Skeletal muscle cell (primary cell): ENCODE measurements around the gene MAN1A1.
"Not testable (repeated sequence)": the region's sequence is repeated elsewhere in the genome, so short reads cannot be mapped to it uniquely, and the experiment has no call there.

Experiments
- DNase-seq: peaks from one replicate; pipeline ENCODE4 v3.0.0-alpha.2; 2010; ENCODE audit warnings: low read depth
- H3K4me3 ChIP-seq: 2 replicates; pipeline ENCODE4 v1.5.1; 2011; ENCODE audit warnings: low read depth, mild to moderate bottlenecking, control low read depth, low read length, moderate library complexity

Gene MAN1A1

GRCh38 chr6:119166024-119166784, 183.4 kb downstream of the MAN1A1 start:
- no peak overlapping the region for H3K4me3 ChIP-seq
- no peak for DNase-seq

- no peak for DNase-seq
Measured at GRCh38 chr6:119163006-119163405, 186.6 kb downstream of the MAN1A1 start.

GRCh38 chr6:119162134-119162775, 187.3 kb downstream of the MAN1A1 start:
- DNase-seq: no peak
- no peak overlapping the region for H3K4me3 ChIP-seq

More at GRCh38 chr6:119163006-119163405, 186.6 kb downstream of the MAN1A1 start:
- no peak overlapping the region for H3K4me3 ChIP-seq

GRCh38 chr6:119161438-119161837, 188.1 kb downstream of the MAN1A1 start:
- DNase-seq: peak; percentile 53
- no peak overlapping the region for H3K4me3 ChIP-seq

- DNase-seq: no peak
- no peak overlapping the region for H3K4me3 ChIP-seq
Measured at GRCh38 chr6:119160911-119161310, 188.7 kb downstream of the MAN1A1 start.

GRCh38 chr6:119158057-119158848, 191.3 kb downstream of the MAN1A1 start:
- peak; percentile 88 for DNase-seq
- no peak overlapping the region for H3K4me3 ChIP-seq

GRCh38 chr6:119157506-119157815, 192.1 kb downstream of the MAN1A1 start:
- no peak overlapping the region for H3K4me3 ChIP-seq
- no peak for DNase-seq

GRCh38 chr6:119156757-119157505, 192.6 kb downstream of the MAN1A1 start:
- no peak overlapping the region for H3K4me3 ChIP-seq
- no peak for DNase-seq

GRCh38 chr6:119156082-119156481, 193.5 kb downstream of the MAN1A1 start:
- not testable (repeated sequence) for H3K4me3 ChIP-seq, DNase-seq

GRCh38 chr6:119152187-119152586, 197.4 kb downstream of the MAN1A1 start:
- DNase-seq: no peak
- no peak overlapping the region for H3K4me3 ChIP-seq

GRCh38 chr6:119148825-119149525, 200.6 kb downstream of the MAN1A1 start:
- H3K4me3 ChIP-seq: no peak overlapping the region
- DNase-seq: no peak

GRCh38 chr6:119148098-119148824, 201.3 kb downstream of the MAN1A1 start:
- no peak overlapping the region for H3K4me3 ChIP-seq
- peak; percentile 74 for DNase-seq

GRCh38 chr6:119147101-119148053, 202.2 kb downstream of the MAN1A1 start:
- H3K4me3 ChIP-seq: no peak overlapping the region
- DNase-seq: peak; percentile 98

GRCh38 chr6:119145111-119145510, 204.4 kb downstream of the MAN1A1 start:
- no peak overlapping the region for H3K4me3 ChIP-seq
- DNase-seq: no peak

- DNase-seq: no peak
- H3K4me3 ChIP-seq: no peak overlapping the region
Measured at GRCh38 chr6:119142637-119143036, 206.9 kb downstream of the MAN1A1 start.

- no peak overlapping the region for H3K4me3 ChIP-seq
- no peak for DNase-seq
Measured at GRCh38 chr6:119142041-119142440, 207.5 kb downstream of the MAN1A1 start.
